GM13977 (cell line): ENCODE measurements around the gene TLR7.

Experiments used
- DNase-seq: peaks from one replicate; pipeline ENCODE4 v3.0.0; 2012; ENCODE audit warnings: low spot score
- CTCF ChIP-seq: IDR thresholded peaks from 2 replicates; pipeline ENCODE4 v1.5.1; 2012; ENCODE audit warnings: mild to moderate bottlenecking, control low read depth; ENCODE audit not compliant: insufficient read depth; ENCODE audit errors: extremely low read depth, missing control alignments
- in situ Hi-C: fragments of 300-500 bp; cut with MboI; formaldehyde crosslinking; loops from one replicate; pipeline ENCODE4 v1.12.0; 2022; ENCODE audit warnings: low sequenced_read_pairs, low pct_unique_long_range_greater_than_20kb, mixed read lengths, inconsistent platforms; ENCODE audit not compliant: unreplicated experiment

TLR7 gene

GRCh38 chrX:12871257-12871656, 4.4 kb downstream of the TLR7 start:
- in situ Hi-C loops = no loop called here
- no peak for DNase-seq
- no peak for TF ChIP-seq CTCF

GRCh38 chrX:12872741-12873140, 5.9 kb downstream of the TLR7 start:
- DNase-seq = no peak
- in situ Hi-C loops = no loop called here
- TF ChIP-seq CTCF = no peak

GRCh38 chrX:12874581-12874980, 7.7 kb downstream of the TLR7 start:
- in situ Hi-C loops = no loop called here
- DNase-seq = no peak
- no peak for TF ChIP-seq CTCF

GRCh38 chrX:12877386-12877785, 10.5 kb downstream of the TLR7 start:
- no peak for TF ChIP-seq CTCF
- DNase-seq = no peak
- in situ Hi-C loops = no loop called here

GRCh38 chrX:12878536-12878935, 11.7 kb downstream of the TLR7 start:
- in situ Hi-C loops = no loop called here
- no peak for TF ChIP-seq CTCF
- DNase-seq = no peak

- no peak for TF ChIP-seq CTCF
- DNase-seq = no peak
- in situ Hi-C loops = no loop called here
Measured at GRCh38 chrX:12881914-12882313, 15.0 kb downstream of the TLR7 start.

GRCh38 chrX:12885508-12885907, 18.6 kb downstream of the TLR7 start:
- in situ Hi-C loops = no loop called here
- DNase-seq = no peak
- no peak for TF ChIP-seq CTCF
